NCI-H526 treated with DMSO at 0.1 percent for 48 hours (cell line): ENCODE measurements around the gene VPS54.
"Not testable (repeated sequence)": the region's sequence is repeated elsewhere in the genome, so short reads cannot be mapped to it uniquely, and the experiment has no call there.

Experiments
- DNase-seq: peaks from one replicate; lab custom pipeline; 2025; lab: John Stamatoyannopoulos, UW

VPS54 gene

GRCh38 chr2:63872571-63873328 lies 146.5 kb downstream of the VPS54 start:
- no peak for DNase-seq

GRCh38 chr2:63871864-63872263 lies 147.4 kb downstream of the VPS54 start:
- DNase-seq = no peak

DNA sequence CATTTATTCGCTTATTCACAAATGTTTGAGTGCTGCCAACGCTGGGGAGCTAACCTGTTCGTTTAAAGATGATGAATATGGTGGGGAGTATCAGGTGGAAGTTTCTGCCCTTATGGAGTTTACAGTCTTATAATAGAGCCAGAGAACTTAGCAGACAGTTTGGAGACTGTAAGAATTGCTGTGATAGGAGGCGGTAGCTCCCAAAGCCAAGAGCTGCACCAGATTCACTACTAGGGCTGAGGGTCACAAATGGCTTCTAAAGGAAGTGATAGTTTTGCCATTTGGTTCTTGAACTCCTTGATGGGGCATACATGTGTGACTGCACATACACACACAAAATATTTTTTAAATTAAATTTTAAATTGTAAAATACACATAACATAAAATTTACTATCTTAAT lies 148.5 kb downstream of the VPS54 start:
- DNase-seq = no peak

GRCh38 chr2:63866009-63866709 lies 153.1 kb downstream of the VPS54 start:
- DNase-seq = no peak

- no peak for DNase-seq
These were observed 153.9 kb downstream of the VPS54 start for GRCh38 chr2:63865159-63865799.

- no peak for DNase-seq
These were observed 155.5 kb downstream of the VPS54 start for GRCh38 chr2:63863707-63864106.

DNA sequence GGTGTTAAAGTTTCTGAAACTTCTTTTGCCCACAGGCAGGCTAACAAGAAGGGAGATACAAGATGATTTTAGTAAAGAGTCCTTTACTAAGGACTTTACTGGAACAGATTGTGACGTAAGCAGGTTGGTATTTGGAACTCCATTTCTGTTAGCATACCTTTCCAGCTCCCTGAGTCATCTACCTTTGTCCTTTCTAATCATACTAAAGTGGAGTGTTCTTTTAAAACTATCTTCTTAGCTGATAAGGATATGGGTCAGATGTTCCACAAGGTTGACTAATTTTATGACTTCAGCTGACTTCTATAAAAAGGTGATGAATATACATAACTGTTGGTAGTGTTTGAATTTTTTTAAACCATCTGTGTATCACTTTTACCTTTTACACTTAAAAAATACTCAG lies 156.4 kb downstream of the VPS54 start:
- no peak for DNase-seq

- peak; percentile 24 for DNase-seq
These were observed 157.9 kb downstream of the VPS54 start for GRCh38 chr2:63861220-63861822.

DNA sequence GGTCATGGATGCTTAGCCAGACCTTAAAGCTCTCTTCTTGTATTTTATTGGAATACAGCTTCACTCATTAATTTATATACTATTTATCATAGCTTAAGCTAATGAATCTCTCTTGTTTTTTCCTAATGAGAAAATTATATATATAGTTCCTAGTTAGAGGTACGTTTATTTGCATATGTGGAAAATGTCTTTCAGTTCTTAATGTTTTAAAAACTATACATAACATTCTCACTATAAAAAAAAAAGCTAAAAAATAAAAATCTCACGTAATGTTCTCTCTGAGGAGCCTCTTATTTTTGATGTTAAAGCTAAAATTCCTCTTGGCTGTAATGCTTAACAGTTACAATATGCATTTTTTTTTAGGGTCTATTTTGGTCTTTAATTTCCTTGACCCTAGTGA lies 160.9 kb downstream of the VPS54 start:
- no peak for DNase-seq

DNA sequence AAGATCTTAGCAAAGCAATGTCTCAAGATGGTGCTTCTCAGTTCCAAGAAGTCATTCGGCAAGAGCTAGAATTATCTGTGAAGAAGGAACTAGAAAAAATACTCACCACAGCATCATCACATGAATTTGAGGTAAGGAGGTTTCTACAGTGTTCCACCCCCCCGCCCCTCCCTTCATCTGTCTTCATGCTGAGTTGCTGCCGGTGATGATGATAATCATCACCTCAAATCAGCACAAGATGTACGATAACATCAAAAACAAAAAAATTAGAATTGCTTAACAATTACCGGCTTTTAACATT lies 163.0 kb downstream of the VPS54 start:
- no peak for DNase-seq

GRCh38 chr2:63855418-63856302 lies 163.6 kb downstream of the VPS54 start:
- no peak for DNase-seq

- DNase-seq = no peak
These were observed 165.5 kb downstream of the VPS54 start for GRCh38 chr2:63853527-63854310.

GRCh38 chr2:63851691-63852311 lies 167.4 kb downstream of the VPS54 start:
- DNase-seq = no peak

GRCh38 chr2:63850649-63851048 lies 168.6 kb downstream of the VPS54 start:
- no peak for DNase-seq

DNA sequence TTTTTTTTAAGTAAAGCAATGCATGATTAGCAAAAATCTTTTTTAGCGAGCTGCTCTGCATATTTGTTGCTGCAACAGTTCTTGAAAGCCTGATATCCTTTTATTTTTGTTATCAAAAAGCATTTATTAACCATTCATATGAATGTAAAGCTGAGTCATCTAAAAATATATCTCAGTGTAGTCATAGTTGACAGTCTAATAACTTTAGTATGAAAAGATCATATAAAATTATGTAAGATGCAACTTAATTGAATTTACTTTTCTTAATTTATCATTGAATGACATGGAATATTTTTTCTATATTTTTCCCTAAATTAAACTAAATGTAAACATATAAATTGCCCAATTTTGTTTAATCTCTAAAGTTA lies 169.0 kb downstream of the VPS54 start:
- DNase-seq = no peak

DNA sequence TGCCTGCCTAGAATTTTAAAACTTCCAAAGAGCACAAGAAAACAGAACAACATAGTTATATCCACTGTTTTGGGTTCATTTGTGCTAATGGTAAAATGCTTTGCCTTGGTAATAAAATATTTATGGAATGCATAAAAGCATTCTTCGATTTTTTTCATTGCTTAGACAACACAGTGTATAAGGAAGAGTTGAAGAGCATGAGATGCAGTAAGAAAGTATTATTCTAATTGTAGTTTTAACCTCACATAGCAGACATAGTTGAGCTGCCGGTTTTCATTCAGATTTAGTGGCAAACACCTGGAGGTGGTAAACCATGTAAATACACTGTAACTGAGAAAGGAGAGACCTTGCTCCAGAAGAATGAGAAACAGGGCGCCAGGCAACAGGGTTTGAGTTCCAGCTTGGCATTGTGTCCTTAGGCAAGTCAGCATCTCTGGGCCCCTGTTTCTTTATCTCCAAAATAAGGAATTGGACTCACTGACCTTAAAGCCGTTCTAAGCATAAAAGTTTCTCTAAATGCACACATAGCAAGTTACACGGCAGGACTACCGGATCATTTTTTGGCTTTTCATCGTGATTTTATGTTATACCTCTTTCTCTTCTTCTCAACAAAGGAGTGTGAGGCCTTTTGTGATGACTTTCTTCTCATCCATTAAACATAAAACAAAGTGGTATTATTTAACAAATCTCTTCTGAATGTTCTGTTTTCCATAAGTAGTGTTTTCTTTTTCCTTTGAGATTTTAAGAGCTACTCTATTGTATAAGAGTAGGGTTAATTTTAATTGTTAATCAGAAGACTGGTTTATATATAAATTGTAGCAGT lies 169.6 kb downstream of the VPS54 start:
- DNase-seq = peak; percentile 10

GRCh38 chr2:63847571-63847970 lies 171.7 kb downstream of the VPS54 start:
- DNase-seq = not testable (repeated sequence)

GRCh38 chr2:63846487-63846886 lies 172.7 kb downstream of the VPS54 start:
- DNase-seq = no peak

DNA sequence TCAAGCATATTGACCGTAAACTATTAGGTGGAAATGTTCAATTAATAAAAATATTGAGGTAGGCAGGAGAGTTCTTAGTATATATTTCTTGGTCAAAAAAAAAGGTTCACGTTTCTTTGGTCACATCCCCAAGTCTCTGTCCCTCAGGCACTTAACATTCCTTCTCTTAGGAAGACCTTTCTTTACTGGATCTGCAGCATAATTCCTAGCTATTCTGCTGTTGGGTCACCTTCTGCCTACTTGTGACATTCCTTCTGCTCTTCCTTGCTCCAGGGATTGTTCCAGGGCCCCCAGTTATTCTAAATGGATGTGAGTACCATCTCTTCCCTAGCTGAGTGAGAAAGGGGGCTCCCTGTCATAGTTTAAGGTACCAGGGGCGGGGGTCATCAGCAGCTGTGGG lies 173.4 kb downstream of the VPS54 start:
- DNase-seq = no peak

DNA sequence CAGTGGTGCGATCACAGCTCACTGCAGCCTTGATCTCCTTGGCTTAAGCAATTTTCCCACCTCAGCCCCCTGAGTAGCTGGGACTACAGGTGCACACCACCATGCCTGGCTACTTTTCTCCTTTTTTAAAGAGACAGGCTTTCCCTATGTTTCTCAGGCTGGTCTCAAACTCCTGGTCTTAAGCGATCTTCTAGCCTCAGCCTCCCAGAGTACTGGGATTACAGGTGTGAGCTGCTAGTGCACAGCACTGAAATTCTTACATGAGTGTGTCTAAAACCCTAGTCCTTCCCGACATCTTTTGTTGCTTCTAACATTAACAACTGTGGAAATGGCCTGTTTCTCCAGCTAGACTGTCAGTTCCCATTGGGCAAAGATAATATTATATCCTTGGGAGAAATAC lies 174.6 kb downstream of the VPS54 start:
- no peak for DNase-seq
